B cell (primary cell): Measurements from ENCODE around the gene IFT43. TPM values are rescaled to one million over a fixed set of nuclear protein-coding genes. Genes with fewer than 3 reads are reported as not detected.

Source experiments
- ATAC-seq: fragments of 200-7000 bp; cut with Tn5 transposase; one replicate; pipeline ENCODE4 v1.10.0; 2021; ENCODE audit warnings: low read depth, mild to moderate bottlenecking, moderate number of reproducible peaks, moderate library complexity
- CTCF ChIA-PET: fragments of 350-600 bp; sonication (Branson Sonifier 250); formaldehyde crosslinking; loops from one replicate; lab custom pipeline; 2021; ENCODE audit warnings: antibody characterized with exemption, inconsistent platforms; lab: Charles Lee
- POLR2A ChIA-PET: fragments of 350-600 bp; sonication (Branson Sonifier 250); formaldehyde crosslinking; loops from one replicate; lab custom pipeline; 2021; ENCODE audit warnings: antibody characterized with exemption; lab: Charles Lee
- DNase-seq: peaks from one replicate; pipeline ENCODE4 v3.0.0; 2013
- H2AFZ ChIP-seq: 2 replicates; pipeline ENCODE4 v1.6.1; 2012; ENCODE audit warnings: mild to moderate bottlenecking, low read depth, low read length; ENCODE audit not compliant: insufficient read depth, poor library complexity, severe bottlenecking
- H3K27ac ChIP-seq, 2 donors: 1 replicate in 1 of 2; 2 replicates in 1 of 2; pipeline ENCODE4 v1.5.1; 2012 to 2013; ENCODE audit warnings: low read length in 2 of 2, mild to moderate bottlenecking in 2 of 2, moderate library complexity in 1 of 2
- H3K27me3 ChIP-seq, 4 experiments: fragments of 200-600 bp in 1 of 4; sonication (generic) in 1 of 4; replicated peaks in 1 of 4; 1 replicate in 2 of 4; 2 replicates in 2 of 4; pipeline versions ENCODE4 v1.6.1 to v1.7.0; 2013 to 2016; ENCODE audit warnings: low read length in 3 of 4, mild to moderate bottlenecking in 2 of 4, mixed read lengths in 1 of 4, moderate library complexity in 1 of 4; ENCODE audit not compliant: insufficient read depth in 4 of 4, control insufficient read depth in 3 of 4; ENCODE audit errors: control extremely low read depth in 1 of 4
- H3K36me3 ChIP-seq, 2 experiments: replicated peaks in 1 of 2; 1 replicate in 1 of 2; 2 replicates in 1 of 2; pipeline versions ENCODE4 v1.6.1 to v1.7.1; 2013; ENCODE audit warnings: low read length in 1 of 2; ENCODE audit not compliant: insufficient read depth in 2 of 2, control insufficient read depth in 1 of 2; ENCODE audit errors: control extremely low read depth in 1 of 2, extremely low read depth in 1 of 2
- H3K4me1 ChIP-seq, 2 donors: fragments of 200-600 bp in 1 of 2; sonication (generic) in 1 of 2; 1 replicate in 1 of 2; 2 replicates in 1 of 2; pipeline versions ENCODE4 v1.5.1 to v1.6.1; 2013 to 2017; ENCODE audit warnings: low read length in 2 of 2; ENCODE audit not compliant: control insufficient read depth in 2 of 2, insufficient read depth in 2 of 2
- H3K4me2 ChIP-seq: replicated peaks from 2 replicates; pipeline ENCODE3; 2012; ENCODE audit warnings: mild to moderate bottlenecking, low read depth, low read length; ENCODE audit not compliant: poor library complexity, severe bottlenecking
- H3K4me3 ChIP-seq, 5 experiments: fragments of 200-600 bp in 1 of 5; sonication (generic) in 1 of 5; 1 replicate in 3 of 5; 2 replicates in 2 of 5; pipeline versions ENCODE4 v1.5.1 to v1.7.0; 2011 to 2016; ENCODE audit warnings: low read length in 4 of 5, mild to moderate bottlenecking in 4 of 5, low read depth in 2 of 5, control low read depth in 1 of 5, moderate library complexity in 1 of 5; ENCODE audit not compliant: insufficient read depth in 1 of 5; ENCODE audit errors: control extremely low read depth in 1 of 5, extremely low read depth in 1 of 5
- H3K79me2 ChIP-seq: fragments of 200-600 bp; sonication (generic); one replicate; pipeline ENCODE4 v1.6.0; 2016; ENCODE audit warnings: low read length; ENCODE audit not compliant: control insufficient read depth, insufficient read depth
- H3K9ac ChIP-seq: fragments of 200-600 bp; sonication (generic); 2 replicates; pipeline ENCODE4 v1.6.1; 2017; ENCODE audit warnings: mild to moderate bottlenecking, low read length, moderate library complexity
- H3K9me3 ChIP-seq, 3 donors: one replicate each; pipeline versions ENCODE4 v1.6.1 to v1.7.1; 2013; ENCODE audit warnings: low read length in 2 of 3; ENCODE audit not compliant: control insufficient read depth in 2 of 3, insufficient read depth in 1 of 3; ENCODE audit errors: control extremely low read depth in 1 of 3
- H4K20me1 ChIP-seq: 2 replicates; pipeline ENCODE4 v1.6.0; 2012; ENCODE audit warnings: mild to moderate bottlenecking, low read length; ENCODE audit not compliant: insufficient read depth, control insufficient read depth, poor library complexity, severe bottlenecking
- H3K27ac Mint-ChIP-seq: one replicate; pipeline ENCODE4 v1.8.0; 2021; ENCODE audit warnings: mixed read lengths
- H3K27me3 Mint-ChIP-seq: one replicate; pipeline ENCODE4 v1.8.0; 2021; ENCODE audit warnings: mixed read lengths
- H3K4me1 Mint-ChIP-seq: one replicate; pipeline ENCODE4 v1.8.0; 2021; ENCODE audit warnings: mixed read lengths
- H3K4me3 Mint-ChIP-seq: one replicate; pipeline ENCODE4 v1.8.0; 2021; ENCODE audit warnings: mixed read lengths
- H3K9me3 Mint-ChIP-seq: one replicate; pipeline ENCODE4 v1.8.0; 2022; ENCODE audit warnings: mixed read lengths; ENCODE audit not compliant: insufficient read depth
- EZH2 ChIP-seq: IDR thresholded peaks from 2 replicates; pipeline ENCODE4 v1.6.1; 2012; ENCODE audit warnings: borderline replicate concordance, low read depth, mild to moderate bottlenecking, moderate library complexity, low read length; ENCODE audit not compliant: insufficient read depth, poor library complexity, severe bottlenecking
- WGBS: methylation state at CpG from one replicate; pipeline ENCODE4 v1.1.5; 2013; ENCODE audit warnings: missing lambda C conversion rate; ENCODE audit not compliant: insufficient coverage; 5-methylcytosine and 5-hydroxymethylcytosine counted together
- intact Hi-C: fragments of 100-400 bp; cut with micrococcal nuclease; formaldehyde crosslinking; loops from one replicate; pipeline ENCODE4 v1.10.0; 2022
- polyA plus RNA-seq: library from polyadenylated mRNA; depleted of rRNA; stranded (reverse); fragments of >200 nt; gene quantifications from 2 replicates; pipeline ENCODE4 v1.2.3, GENCODE V29; 2012
- total RNA-seq, 2 donors: library from RNA; stranded (reverse); fragments of 120-200 nt in 1 of 2; gene quantifications; 1 replicate in 1 of 2; 2 replicates in 1 of 2; pipeline versions ENCODE4 v1.2.3 to v1.2.4, GENCODE V29; 2013 to 2022
- TF ChIP-seq, protein P1 (sequence below): fragments of 200-600 bp; IDR thresholded peaks from one replicate; pipeline ENCODE4 v1.8.0; 2022; ENCODE audit warnings: antibody characterized with exemption, mild to moderate bottlenecking

IFT43 gene
- total and polyA plus RNA-seq, 2 donors (not counting 1 experiment from before 2014, with no cell fraction given), result 14.7 to 21.5 TPM

DNA sequence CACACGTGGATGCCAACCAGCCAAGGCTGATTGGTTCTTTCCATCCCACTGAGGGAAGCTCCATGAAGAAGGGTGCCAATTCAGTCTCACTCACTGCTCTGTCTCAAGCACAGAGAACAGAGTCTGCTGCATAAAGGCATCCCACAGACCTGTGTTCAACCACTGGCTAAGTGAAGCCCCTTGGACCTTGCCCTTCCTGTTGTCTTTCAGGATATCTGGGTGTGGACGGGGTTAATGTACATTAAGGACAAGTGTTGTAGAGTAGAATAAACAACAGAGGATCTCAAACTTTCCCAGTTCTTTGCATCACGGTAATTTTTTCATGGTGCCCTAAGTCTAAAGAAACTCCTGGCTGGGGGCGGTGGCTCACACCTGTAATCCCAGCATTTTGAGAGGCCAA lies 133.0 kb downstream of the IFT43 start:
- Histone ChIP-seq H3K9me3 (no peaks in the 10 kb centered on the region), H4K20me1 (no peaks in the 10 kb centered on the region), H3K27ac (no peak overlapping the region), H3K9ac (no peak overlapping the region), H3K79me2 (no peaks in the 10 kb centered on the region), H3K4me3 (no peak overlapping the region), H3K27me3 (peaks cover 0 to 14% (median 0%) of the 10 kb centered on the region in 4 experiments), H3K4me1 (no peaks in the 10 kb centered on the region), H3K4me2 (no peak overlapping the region), H3K36me3 (no peaks in the 10 kb centered on the region), H2AFZ (no peak overlapping the region)
- POLR2A ChIA-PET, result no interaction called here
- CTCF ChIA-PET, result interaction anchor here (0.6 kb wide), 1 partner anchor 236 kb away, joined by 3 read pairs; no protein-coding TSS in a partner anchor
- intact Hi-C loops, result no loop called here
- no peak overlapping the region for H3K4me3 Mint-ChIP-seq
- no peak overlapping the region for H3K27ac Mint-ChIP-seq
- no peaks in the 10 kb centered on the region for H3K9me3 Mint-ChIP-seq
- DNase-seq (no peak), ATAC-seq (no peak)
- TF ChIP-seq EZH2, result no peak
- TF ChIP-seq, protein P1, sequence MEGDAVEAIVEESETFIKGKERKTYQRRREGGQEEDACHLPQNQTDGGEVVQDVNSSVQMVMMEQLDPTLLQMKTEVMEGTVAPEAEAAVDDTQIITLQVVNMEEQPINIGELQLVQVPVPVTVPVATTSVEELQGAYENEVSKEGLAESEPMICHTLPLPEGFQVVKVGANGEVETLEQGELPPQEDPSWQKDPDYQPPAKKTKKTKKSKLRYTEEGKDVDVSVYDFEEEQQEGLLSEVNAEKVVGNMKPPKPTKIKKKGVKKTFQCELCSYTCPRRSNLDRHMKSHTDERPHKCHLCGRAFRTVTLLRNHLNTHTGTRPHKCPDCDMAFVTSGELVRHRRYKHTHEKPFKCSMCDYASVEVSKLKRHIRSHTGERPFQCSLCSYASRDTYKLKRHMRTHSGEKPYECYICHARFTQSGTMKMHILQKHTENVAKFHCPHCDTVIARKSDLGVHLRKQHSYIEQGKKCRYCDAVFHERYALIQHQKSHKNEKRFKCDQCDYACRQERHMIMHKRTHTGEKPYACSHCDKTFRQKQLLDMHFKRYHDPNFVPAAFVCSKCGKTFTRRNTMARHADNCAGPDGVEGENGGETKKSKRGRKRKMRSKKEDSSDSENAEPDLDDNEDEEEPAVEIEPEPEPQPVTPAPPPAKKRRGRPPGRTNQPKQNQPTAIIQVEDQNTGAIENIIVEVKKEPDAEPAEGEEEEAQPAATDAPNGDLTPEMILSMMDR, result no peak
- peaks cover 19% of the 10 kb centered on the region for H3K27me3 Mint-ChIP-seq
- WGBS, result 100% methylated on average over 2 of the region's 4 CpGs
- no peaks in the 10 kb centered on the region for H3K4me1 Mint-ChIP-seq

DNA sequence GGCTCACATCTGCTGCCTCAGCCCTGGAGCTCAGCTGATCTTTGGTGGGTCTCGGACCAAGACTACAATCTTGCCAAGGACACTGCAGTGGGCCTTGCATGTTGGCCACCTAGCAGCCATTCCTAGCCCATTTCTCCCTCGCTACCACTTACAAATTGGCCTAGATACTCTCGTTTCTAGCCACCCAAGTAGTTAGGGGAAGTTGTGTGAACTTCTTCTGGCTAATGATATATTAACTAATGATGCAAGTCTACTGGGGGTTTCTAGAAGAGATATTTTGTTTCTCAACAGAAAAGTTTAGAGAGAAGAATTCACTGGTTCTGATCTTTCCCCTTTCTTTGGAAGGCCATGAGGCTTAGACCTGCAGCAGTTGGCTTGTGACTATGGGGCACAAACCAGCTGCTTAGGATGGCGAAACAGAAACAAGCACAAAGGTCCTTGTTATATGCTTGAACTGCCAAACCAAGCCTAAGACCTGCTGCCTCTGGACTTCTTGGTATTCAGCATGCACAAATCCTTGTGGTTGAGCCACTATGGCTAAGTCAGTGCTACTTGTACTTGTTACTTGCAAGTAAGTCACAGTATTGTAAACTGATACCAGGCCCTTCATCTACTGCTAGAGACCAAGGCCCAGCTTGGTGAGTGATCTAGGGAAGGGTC lies 135.7 kb downstream of the IFT43 start:
- no peaks in the 10 kb centered on the region for H4K20me1 ChIP-seq
- no peak overlapping the region for H3K9ac ChIP-seq
- Mint-ChIP-seq H3K27me3 (peaks cover 15% of the 10 kb centered on the region), H3K27ac (no peak overlapping the region), H3K4me1 (no peaks in the 10 kb centered on the region), H3K9me3 (no peaks in the 10 kb centered on the region), H3K4me3 (no peak overlapping the region)
- CTCF ChIA-PET, result no interaction called here
- intact Hi-C loops, result no loop called here
- no peaks in the 10 kb centered on the region for H3K4me1 ChIP-seq
- no peak for DNase-seq
- POLR2A ChIA-PET, result no interaction called here
- WGBS, result 100% methylated on average over 2 of the region's 4 CpGs
- H3K27ac ChIP-seq, result no peak overlapping the region
- H3K36me3 ChIP-seq, result no peaks in the 10 kb centered on the region
- no peak overlapping the region for H2AFZ ChIP-seq
- TF ChIP-seq, protein P1, result no peak
- TF ChIP-seq EZH2, result no peak
- no peak overlapping the region for H3K4me2 ChIP-seq
- H3K4me3 ChIP-seq, result no peak overlapping the region
- H3K27me3 ChIP-seq, result peaks cover 0 to 3% (median 0%) of the 10 kb centered on the region in 4 experiments
- H3K79me2 ChIP-seq, result no peaks in the 10 kb centered on the region
- H3K9me3 ChIP-seq, result no peaks in the 10 kb centered on the region
- no peak for ATAC-seq
